B cell (primary cell): ENCODE data around the gene NSMCE3.

Experiments
- EZH2 ChIP-seq: IDR thresholded peaks from 2 replicates; pipeline ENCODE4 v1.6.1; 2012; ENCODE audit warnings: borderline replicate concordance, low read depth, mild to moderate bottlenecking, moderate library complexity, low read length; ENCODE audit not compliant: insufficient read depth, poor library complexity, severe bottlenecking
- TF ChIP-seq, protein P1 (sequence below): fragments of 200-600 bp; IDR thresholded peaks from one replicate; pipeline ENCODE4 v1.8.0; 2022; ENCODE audit warnings: antibody characterized with exemption, mild to moderate bottlenecking

DNA sequence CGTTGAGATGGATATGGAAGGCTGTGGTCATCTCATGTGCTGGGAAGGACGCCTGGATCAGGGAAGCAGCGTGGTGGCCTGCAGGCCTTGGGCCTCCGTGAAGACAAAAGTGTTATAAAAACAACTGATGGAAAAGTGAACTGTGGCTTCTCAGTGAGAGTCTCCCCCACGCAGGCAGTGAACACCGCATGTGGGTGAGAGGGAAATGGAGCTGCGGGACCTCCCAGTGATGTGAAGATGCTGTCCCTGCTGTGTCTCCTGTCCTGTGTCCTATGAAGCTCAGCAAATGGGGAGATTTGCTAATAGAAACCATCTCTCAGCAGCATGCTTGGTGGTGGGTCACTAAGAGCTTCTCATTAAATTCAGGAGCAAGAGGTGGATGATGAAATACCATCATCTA lies 25.1 kb downstream of the NSMCE3 start:
- TF ChIP-seq, protein P1, sequence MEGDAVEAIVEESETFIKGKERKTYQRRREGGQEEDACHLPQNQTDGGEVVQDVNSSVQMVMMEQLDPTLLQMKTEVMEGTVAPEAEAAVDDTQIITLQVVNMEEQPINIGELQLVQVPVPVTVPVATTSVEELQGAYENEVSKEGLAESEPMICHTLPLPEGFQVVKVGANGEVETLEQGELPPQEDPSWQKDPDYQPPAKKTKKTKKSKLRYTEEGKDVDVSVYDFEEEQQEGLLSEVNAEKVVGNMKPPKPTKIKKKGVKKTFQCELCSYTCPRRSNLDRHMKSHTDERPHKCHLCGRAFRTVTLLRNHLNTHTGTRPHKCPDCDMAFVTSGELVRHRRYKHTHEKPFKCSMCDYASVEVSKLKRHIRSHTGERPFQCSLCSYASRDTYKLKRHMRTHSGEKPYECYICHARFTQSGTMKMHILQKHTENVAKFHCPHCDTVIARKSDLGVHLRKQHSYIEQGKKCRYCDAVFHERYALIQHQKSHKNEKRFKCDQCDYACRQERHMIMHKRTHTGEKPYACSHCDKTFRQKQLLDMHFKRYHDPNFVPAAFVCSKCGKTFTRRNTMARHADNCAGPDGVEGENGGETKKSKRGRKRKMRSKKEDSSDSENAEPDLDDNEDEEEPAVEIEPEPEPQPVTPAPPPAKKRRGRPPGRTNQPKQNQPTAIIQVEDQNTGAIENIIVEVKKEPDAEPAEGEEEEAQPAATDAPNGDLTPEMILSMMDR = no peak
- TF ChIP-seq EZH2 = no peak
